Body of pancreas (tissue), 4 donors: ENCODE data around the gene NPIPA3. TPM values are rescaled to one million over a fixed set of nuclear protein-coding genes. Genes with fewer than 3 reads are reported as not detected.
"Not testable (repeated sequence)": the region's sequence is repeated elsewhere in the genome, so short reads cannot be mapped to it uniquely, and the experiment has no call there.

Experiments used
- ATAC-seq: fragments of 150-250 bp; one replicate; pipeline ENCODE4 v1.9.1; 2016
- DNase-seq, 4 donors: peaks; one replicate each; pipeline ENCODE4 v3.0.0-alpha.2; 2019
- H3K27ac ChIP-seq, 4 donors: fragments of 200-600 bp; sonication (generic); 1 replicate in 3 of 4; 2 replicates in 1 of 4; pipeline versions ENCODE4 v1.5.1 to v1.6.1; 2016 to 2019; ENCODE audit warnings: mild to moderate bottlenecking in 1 of 4, mixed read lengths in 1 of 4, moderate library complexity in 1 of 4
- H3K27me3 ChIP-seq, 2 donors: fragments of 200-600 bp; sonication (generic); one replicate each; pipeline ENCODE4 v1.6.0; 2016; ENCODE audit warnings: mild to moderate bottlenecking in 1 of 2
- H3K36me3 ChIP-seq, 2 donors: fragments of 200-600 bp; sonication (generic); replicated peaks in 1 of 2; 2 replicates each; pipeline ENCODE4 v1.5.1; 2016; ENCODE audit warnings: low read depth in 2 of 2; ENCODE audit not compliant: insufficient read depth in 1 of 2
- H3K4me1 ChIP-seq: fragments of 200-600 bp; sonication (generic); one replicate; pipeline ENCODE4 v1.6.0; 2016
- H3K4me3 ChIP-seq, 2 donors: fragments of 200-600 bp; sonication (generic); 1 replicate in 1 of 2; 2 replicates in 1 of 2; pipeline ENCODE4 v1.5.1; 2016 to 2019
- H3K9me3 ChIP-seq, 3 donors: fragments of 200-600 bp; sonication (generic); 1 replicate in 2 of 3; 2 replicates in 1 of 3; pipeline ENCODE4 v1.5.1; 2016
- POLR2A ChIP-seq, 3 donors: fragments of 450-650 bp; IDR thresholded peaks; one replicate each; pipeline ENCODE4 v1.6.1; 2016; ENCODE audit warnings: antibody characterized with exemption in 3 of 3, mild to moderate bottlenecking in 2 of 3
- WGBS, 2 donors: methylation state at CpG; one replicate each; pipeline ENCODE4 v1.1.5; 2017; 5-methylcytosine and 5-hydroxymethylcytosine counted together
- intact Hi-C: fragments of 100-400 bp; cut with DNase I; formaldehyde crosslinking; loops from one replicate; pipeline ENCODE4 v1.15.1; 2023
- total RNA-seq, 2 donors: library from RNA; depleted of rRNA; stranded (reverse); fragments of >200 nt; gene quantifications; one replicate each; pipeline ENCODE4 v1.1.0, GENCODE V29; 2016
- TF ChIP-seq, protein P1 (sequence below), 7 experiments: fragments of 450-650 bp in 4 of 7; fragments of 200-600 bp in 3 of 7; sonication (generic) in 3 of 7; IDR thresholded peaks; one replicate each; pipeline ENCODE4 v1.5.1; 2016 to 2019; ENCODE audit warnings: antibody characterized with exemption in 7 of 7

Gene NPIPA3
- total RNA-seq, 2 donors from 2014 or later = not detected

DNA sequence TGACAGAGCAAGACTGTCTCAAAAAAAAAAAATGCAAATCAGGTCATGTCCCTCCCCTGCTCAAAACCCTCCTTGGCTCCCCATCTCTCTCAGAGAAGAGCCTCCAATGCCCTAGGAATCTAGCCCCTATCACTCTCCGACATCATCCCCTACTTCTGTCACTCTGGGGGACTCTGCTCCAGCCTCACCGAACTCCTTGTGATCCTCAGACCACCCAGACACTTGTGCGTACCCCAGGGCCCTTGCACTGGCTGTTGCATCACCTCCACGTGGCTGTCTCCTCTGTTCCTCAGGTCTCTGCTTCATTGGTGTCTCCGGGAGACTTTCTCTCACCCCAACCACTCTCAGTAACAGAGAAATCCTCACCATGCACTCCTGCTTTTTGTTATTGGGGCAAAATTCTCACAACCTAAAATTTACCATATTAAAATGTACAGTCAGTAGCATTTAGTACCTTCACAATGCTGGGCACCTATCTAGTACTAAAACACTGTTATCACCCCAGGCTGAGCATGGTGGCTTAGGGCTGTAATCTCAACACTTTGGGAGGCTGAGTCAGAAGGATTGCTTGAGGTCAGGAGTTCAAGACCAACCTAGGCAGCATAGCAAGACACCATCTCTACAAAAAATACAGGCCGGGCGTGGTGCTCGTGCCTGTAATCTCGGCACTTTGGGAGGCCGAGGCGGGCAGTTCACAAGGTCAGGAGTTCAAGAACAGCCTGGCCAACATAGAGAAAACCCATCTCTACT, 24.3 kb upstream of the NPIPA3 start:
- H3K36me3 ChIP-seq = no peaks in the 10 kb centered on the region
- intact Hi-C loops = no loop called here

DNA sequence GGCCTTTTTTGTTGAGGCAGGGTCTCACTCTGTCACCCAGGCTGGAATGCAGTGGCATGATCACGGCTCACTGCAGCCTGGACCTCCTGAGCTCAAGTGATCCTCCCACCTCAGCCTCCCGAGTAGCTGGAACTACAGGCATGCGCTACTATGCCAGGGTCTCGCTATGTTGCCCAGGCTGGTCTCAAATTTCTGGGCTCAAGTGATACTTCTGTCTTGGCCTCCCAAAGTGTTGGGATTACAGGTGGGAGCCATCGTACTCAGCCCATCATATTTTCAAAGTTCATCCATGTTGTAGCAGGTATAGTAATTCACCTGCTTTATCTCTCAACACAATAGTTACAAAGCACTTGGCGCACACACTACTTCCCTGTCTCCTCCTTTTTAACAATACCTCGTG, 22.8 kb upstream of the NPIPA3 start:
- 92 to 94% methylated on average over 7 of the region's 7 CpGs for WGBS, 2 donors
- ATAC-seq, H3K36me3 ChIP-seq, H3K9me3 ChIP-seq, intact Hi-C loops, H3K27ac ChIP-seq, H3K27me3 ChIP-seq, H3K4me3 ChIP-seq, H3K4me1 ChIP-seq, DNase-seq: not testable (repeated sequence)

More for the DNA sequence above, 24.3 kb upstream of the NPIPA3 start:
- H3K27me3 ChIP-seq = no peaks in the 10 kb centered on the region
- no peak overlapping the region for H3K4me3 ChIP-seq
- H3K9me3 ChIP-seq = no peaks in the 10 kb centered on the region
- DNase-seq (no peak), ATAC-seq (no peak)
- no peak for TF ChIP-seq POLR2A (IDR thresholded peaks at IDR 0.05)
- TF ChIP-seq, protein P1, sequence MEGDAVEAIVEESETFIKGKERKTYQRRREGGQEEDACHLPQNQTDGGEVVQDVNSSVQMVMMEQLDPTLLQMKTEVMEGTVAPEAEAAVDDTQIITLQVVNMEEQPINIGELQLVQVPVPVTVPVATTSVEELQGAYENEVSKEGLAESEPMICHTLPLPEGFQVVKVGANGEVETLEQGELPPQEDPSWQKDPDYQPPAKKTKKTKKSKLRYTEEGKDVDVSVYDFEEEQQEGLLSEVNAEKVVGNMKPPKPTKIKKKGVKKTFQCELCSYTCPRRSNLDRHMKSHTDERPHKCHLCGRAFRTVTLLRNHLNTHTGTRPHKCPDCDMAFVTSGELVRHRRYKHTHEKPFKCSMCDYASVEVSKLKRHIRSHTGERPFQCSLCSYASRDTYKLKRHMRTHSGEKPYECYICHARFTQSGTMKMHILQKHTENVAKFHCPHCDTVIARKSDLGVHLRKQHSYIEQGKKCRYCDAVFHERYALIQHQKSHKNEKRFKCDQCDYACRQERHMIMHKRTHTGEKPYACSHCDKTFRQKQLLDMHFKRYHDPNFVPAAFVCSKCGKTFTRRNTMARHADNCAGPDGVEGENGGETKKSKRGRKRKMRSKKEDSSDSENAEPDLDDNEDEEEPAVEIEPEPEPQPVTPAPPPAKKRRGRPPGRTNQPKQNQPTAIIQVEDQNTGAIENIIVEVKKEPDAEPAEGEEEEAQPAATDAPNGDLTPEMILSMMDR (IDR thresholded peaks at IDR 0.05) = no peak
- H3K4me1 ChIP-seq = no peaks in the 10 kb centered on the region
- H3K27ac ChIP-seq = no peak overlapping the region
- WGBS, 2 donors = 86 to 91% methylated on average over 11 of the region's 11 CpGs

DNA sequence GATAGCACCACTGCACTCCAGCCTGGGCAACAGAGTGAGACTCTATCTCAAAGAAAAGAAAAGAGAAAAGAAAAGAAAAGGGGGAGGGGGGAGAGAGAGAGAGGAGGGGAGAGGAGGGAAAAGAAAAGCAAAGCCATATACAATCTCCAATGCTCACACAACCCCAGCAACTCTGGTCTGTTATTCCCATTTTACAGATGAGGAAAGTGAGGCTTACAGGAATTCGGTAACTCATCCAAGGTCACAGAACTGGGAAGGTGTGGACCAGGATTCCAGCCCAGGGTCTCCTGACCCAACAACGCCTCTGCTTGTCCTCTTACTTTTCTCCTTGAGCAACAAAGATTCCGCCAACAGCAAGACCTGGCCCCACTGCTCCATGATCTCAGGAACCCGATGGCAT, 22.1 kb upstream of the NPIPA3 start:
- intact Hi-C loops = no loop called here
- Histone ChIP-seq H3K9me3 (no peaks in the 10 kb centered on the region), H3K27me3 (no peaks in the 10 kb centered on the region), H3K36me3 (no peaks in the 10 kb centered on the region), H3K27ac (no peak overlapping the region), H3K4me1 (no peaks in the 10 kb centered on the region), H3K4me3 (no peak overlapping the region)
- DNase-seq (no peak), ATAC-seq (no peak)
- 94 to 95% methylated on average over 4 of the region's 4 CpGs for WGBS, 2 donors
- TF ChIP-seq, protein P1 (IDR thresholded peaks at IDR 0.05) = no peak
- TF ChIP-seq POLR2A (IDR thresholded peaks at IDR 0.05) = no peak

- intact Hi-C loops = no loop called here
- no peak for TF ChIP-seq POLR2A (IDR thresholded peaks at IDR 0.05)
- TF ChIP-seq, protein P1 (IDR thresholded peaks at IDR 0.05) = no peak
- Histone ChIP-seq H3K27ac (no peak overlapping the region), H3K36me3 (no peaks in the 10 kb centered on the region), H3K4me1 (no peaks in the 10 kb centered on the region), H3K27me3 (no peaks in the 10 kb centered on the region), H3K4me3 (no peak overlapping the region), H3K9me3 (no peaks in the 10 kb centered on the region)
- ATAC-seq (no peak), DNase-seq (no peak)
- 92 to 94% methylated on average over 8 of the region's 8 CpGs for WGBS, 2 donors
Observed at GRCh38 chr16:14682121-14682520, 21.1 kb upstream of the NPIPA3 start.

DNA sequence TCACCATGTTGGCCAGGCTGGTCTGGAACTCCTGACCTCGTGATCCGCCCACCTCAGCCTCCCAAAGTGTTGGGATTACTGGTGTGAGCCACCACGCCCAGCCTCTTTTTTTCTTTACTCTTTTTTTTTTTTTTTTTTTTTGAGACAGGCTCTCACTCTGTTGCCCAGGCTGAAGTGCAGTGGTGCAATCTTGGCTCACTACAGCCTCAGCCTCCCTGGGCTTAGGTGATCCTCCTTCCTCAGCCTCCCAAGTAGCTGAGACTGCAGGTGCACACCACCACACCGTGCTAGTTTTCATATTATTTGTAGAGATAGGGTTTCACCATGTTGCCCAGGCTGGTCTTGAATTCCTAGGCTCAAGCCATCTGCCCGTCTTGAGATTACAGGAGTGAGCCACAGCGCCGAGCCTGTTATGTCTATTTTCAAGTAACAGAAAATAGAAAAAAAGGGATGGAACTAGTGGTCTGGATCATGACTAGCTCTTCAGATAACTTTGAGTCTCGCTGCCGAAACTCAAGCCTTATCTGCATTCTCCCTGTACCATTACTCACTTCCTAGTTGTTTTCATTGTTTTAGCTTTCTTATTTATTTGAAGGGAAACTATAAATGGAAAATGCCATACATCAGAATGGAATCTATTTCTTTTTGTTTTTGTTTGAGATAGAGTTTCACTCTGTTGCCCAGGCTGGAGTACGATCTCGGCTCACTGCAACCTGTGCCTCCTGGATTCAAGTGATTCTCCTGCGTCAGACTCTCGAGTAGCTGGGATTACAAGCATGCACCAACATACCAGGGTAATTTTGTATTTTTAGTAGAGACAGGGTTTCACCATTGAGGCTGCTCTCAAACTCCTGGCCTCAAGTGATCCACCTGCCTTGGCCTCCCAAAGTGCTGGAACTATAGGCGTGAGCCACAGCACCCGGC, 17.1 kb upstream of the NPIPA3 start:
- H3K4me3 ChIP-seq, H3K36me3 ChIP-seq, H3K27ac ChIP-seq, H3K9me3 ChIP-seq, ATAC-seq, DNase-seq, H3K27me3 ChIP-seq, intact Hi-C loops, H3K4me1 ChIP-seq: not testable (repeated sequence)
- WGBS, 2 donors = 85 to 91% methylated on average over 14 to 15 of the region's 15 CpGs

- WGBS, 2 donors = no CpG with 5 or more reads among the region's 28 CpGs
- DNase-seq, H3K27me3 ChIP-seq, H3K27ac ChIP-seq, H3K4me1 ChIP-seq, H3K4me3 ChIP-seq, H3K36me3 ChIP-seq, H3K9me3 ChIP-seq, intact Hi-C loops: not testable (repeated sequence)
- peak; percentile 33 for ATAC-seq
Observed at GRCh38 chr16:14694129-14694528, 9.1 kb upstream of the NPIPA3 start, which contains the start of gene PLA2G10. Gene PLA2G10 (minus strand): TSS chr16:14694308. CDS start chr16:14694229, 79 bp downstream.
